T-helper 17 cell (primary cell): Measurements from ENCODE around the gene ADAMTS2. TPM values are rescaled to one million over a fixed set of nuclear protein-coding genes. Genes with fewer than 3 reads are reported as not detected.

ENCODE experiments used
- ATAC-seq: fragments of 150-1000 bp; cut with Tn5 transposase; 2 replicates; pipeline ENCODE4 v1.10.0; 2021; ENCODE audit warnings: mild to moderate bottlenecking, moderate library complexity
- DNase-seq, 3 donors: peaks; one replicate each; pipeline versions ENCODE4 v3.0.0 to v3.0.0-alpha.2; 2020 to 2021
- H3K9me3 ChIP-seq: one replicate; pipeline ENCODE4 v1.7.0; 2013; ENCODE audit warnings: low read length, mild to moderate bottlenecking; ENCODE audit not compliant: control insufficient read depth, poor library complexity, severe bottlenecking
- H3K27ac Mint-ChIP-seq: one replicate; pipeline ENCODE4 v1.8.0; 2022; ENCODE audit warnings: mild to moderate bottlenecking, moderate library complexity, mixed read lengths
- H3K27me3 Mint-ChIP-seq: one replicate; pipeline ENCODE4 v1.8.0; 2022; ENCODE audit warnings: mixed read lengths
- H3K36me3 Mint-ChIP-seq: one replicate; pipeline ENCODE4 v1.8.0; 2022; ENCODE audit warnings: low read depth, mixed read lengths
- H3K4me1 Mint-ChIP-seq: one replicate; pipeline ENCODE4 v1.8.0; 2022; ENCODE audit warnings: mild to moderate bottlenecking, mixed read lengths
- H3K4me3 Mint-ChIP-seq: one replicate; pipeline ENCODE4 v1.8.0; 2022; ENCODE audit warnings: mild to moderate bottlenecking, moderate library complexity, mixed read lengths
- total RNA-seq, 4 donors: library from RNA in 2 of 4; stranded (reverse) in 2 of 4; gene quantifications; one replicate each; pipeline ENCODE4 v1.2.3 and lab custom pipeline; 2022 to 2026

The ADAMTS2 gene
- total RNA-seq, 2 donors from 2014 or later: not detected

- ATAC-seq: no peak
- Mint-ChIP-seq H3K36me3 (no peaks in the 10 kb centered on the region), H3K27me3 (peaks cover 49% of the 10 kb centered on the region), H3K27ac (no peak overlapping the region), H3K4me1 (peaks cover 3% of the 10 kb centered on the region), H3K4me3 (no peak overlapping the region)
- no peaks in the 10 kb centered on the region for H3K9me3 ChIP-seq
- no peak for DNase-seq
Measured at GRCh38 chr5:179184521-179185050, 160.7 kb downstream of the ADAMTS2 start.

GRCh38 chr5:179183481-179183880 is 161.8 kb downstream of the ADAMTS2 start:
- H3K27ac Mint-ChIP-seq: no peak overlapping the region
- no peak for DNase-seq
- peaks cover 49% of the 10 kb centered on the region for H3K27me3 Mint-ChIP-seq
- H3K9me3 ChIP-seq: no peaks in the 10 kb centered on the region
- H3K4me3 Mint-ChIP-seq: no peak overlapping the region
- H3K36me3 Mint-ChIP-seq: no peaks in the 10 kb centered on the region
- peaks cover 3% of the 10 kb centered on the region for H3K4me1 Mint-ChIP-seq
- ATAC-seq: no peak

DNA sequence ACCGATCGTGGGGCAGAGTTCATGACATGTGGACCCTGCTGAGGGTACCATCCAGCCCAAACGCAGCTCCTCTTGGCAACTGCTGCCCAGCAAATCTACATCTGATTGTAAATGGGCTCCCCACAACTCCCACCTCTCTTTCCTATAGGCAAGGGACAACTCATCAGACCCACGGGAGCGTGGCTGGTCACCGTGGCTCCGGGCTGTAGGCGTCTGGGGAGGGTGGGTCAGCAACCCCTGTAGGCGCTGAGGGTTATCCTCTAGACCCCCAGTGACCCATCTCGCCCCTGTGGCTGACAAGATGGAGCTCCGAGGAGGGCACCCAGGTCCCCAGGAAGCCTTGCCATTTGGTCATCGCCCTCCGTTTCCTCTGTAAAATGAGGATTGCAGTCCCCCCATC is 162.7 kb downstream of the ADAMTS2 start:
- no peak for DNase-seq
- ATAC-seq: no peak
- H3K4me3 Mint-ChIP-seq: no peak overlapping the region
- H3K9me3 ChIP-seq: no peaks in the 10 kb centered on the region
- no peaks in the 10 kb centered on the region for H3K36me3 Mint-ChIP-seq
- H3K4me1 Mint-ChIP-seq: peaks cover 3% of the 10 kb centered on the region
- H3K27me3 Mint-ChIP-seq: peaks cover 49% of the 10 kb centered on the region
- H3K27ac Mint-ChIP-seq: no peak overlapping the region

DNA sequence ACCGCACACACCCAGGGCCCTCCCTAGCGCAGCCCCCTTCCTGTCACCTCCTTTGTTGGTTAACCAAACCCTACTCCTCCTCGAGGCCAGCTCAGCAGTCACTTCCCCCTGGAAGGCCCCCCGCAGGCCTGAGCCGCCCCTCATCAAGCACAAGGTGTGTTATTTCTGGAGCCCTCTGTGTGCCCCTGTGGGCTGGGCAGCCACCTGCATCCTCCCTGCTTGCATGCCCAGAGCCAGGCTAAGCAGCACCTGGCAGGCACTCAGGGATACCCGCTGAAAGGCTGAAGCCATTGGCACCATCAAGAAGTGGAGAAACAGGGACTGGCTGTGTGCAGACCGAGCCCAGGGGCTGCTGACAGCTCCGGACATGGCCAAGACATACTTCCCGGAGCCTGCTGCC is 163.3 kb downstream of the ADAMTS2 start:
- H3K27me3 Mint-ChIP-seq: peaks cover 52% of the 10 kb centered on the region
- H3K9me3 ChIP-seq: no peaks in the 10 kb centered on the region
- no peak for DNase-seq
- H3K4me1 Mint-ChIP-seq: peaks cover 4% of the 10 kb centered on the region
- no peak overlapping the region for H3K4me3 Mint-ChIP-seq
- no peaks in the 10 kb centered on the region for H3K36me3 Mint-ChIP-seq
- H3K27ac Mint-ChIP-seq: no peak overlapping the region
- no peak for ATAC-seq

DNA sequence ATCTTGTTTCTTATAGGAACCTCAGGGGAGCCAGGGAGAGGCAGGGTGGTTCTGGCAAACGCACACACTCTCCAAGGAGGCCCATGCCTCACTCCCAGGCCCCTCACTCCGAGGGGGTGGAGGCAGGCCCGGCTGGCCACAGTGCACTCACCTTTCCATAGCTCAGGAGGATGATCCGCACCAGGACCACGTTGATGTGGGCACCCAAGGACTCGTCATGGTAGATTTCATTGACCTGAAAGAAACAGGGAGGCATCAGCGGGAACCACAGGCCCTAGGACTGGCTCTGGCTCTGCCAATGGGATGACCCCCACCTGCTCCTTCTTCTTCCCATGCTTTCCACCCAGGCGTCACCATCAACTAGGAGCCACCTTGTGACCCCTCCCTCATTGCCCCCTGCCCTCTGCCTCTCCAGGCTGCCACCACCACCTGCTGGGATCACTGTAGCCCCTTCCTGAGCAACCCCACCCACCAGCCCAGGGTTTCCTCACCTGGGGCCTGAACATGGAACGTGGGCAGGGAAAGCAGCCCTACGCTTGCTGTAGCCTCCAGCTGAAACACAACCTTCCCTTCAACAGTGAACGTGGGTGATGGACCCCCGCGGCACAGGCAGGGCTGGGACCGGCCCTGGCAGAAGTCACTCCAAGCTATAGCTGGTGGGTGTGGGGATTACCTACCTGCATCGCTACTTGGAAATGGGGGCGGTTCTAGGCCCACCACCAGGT is 164.2 kb downstream of the ADAMTS2 start:
- H3K27ac Mint-ChIP-seq: no peak overlapping the region
- H3K36me3 Mint-ChIP-seq: no peaks in the 10 kb centered on the region
- no peak for DNase-seq
- no peak overlapping the region for H3K4me3 Mint-ChIP-seq
- ATAC-seq: no peak
- no peaks in the 10 kb centered on the region for H3K9me3 ChIP-seq
- H3K27me3 Mint-ChIP-seq: peaks cover 54% of the 10 kb centered on the region
- peaks cover 4% of the 10 kb centered on the region for H3K4me1 Mint-ChIP-seq

GRCh38 chr5:179180061-179180610 is 165.1 kb downstream of the ADAMTS2 start:
- H3K4me3 Mint-ChIP-seq: no peak overlapping the region
- DNase-seq: no peak
- H3K27me3 Mint-ChIP-seq: peaks cover 58% of the 10 kb centered on the region
- H3K36me3 Mint-ChIP-seq: no peaks in the 10 kb centered on the region
- peaks cover 4% of the 10 kb centered on the region for H3K4me1 Mint-ChIP-seq
- no peaks in the 10 kb centered on the region for H3K9me3 ChIP-seq
- no peak overlapping the region for H3K27ac Mint-ChIP-seq
- ATAC-seq: no peak

DNA sequence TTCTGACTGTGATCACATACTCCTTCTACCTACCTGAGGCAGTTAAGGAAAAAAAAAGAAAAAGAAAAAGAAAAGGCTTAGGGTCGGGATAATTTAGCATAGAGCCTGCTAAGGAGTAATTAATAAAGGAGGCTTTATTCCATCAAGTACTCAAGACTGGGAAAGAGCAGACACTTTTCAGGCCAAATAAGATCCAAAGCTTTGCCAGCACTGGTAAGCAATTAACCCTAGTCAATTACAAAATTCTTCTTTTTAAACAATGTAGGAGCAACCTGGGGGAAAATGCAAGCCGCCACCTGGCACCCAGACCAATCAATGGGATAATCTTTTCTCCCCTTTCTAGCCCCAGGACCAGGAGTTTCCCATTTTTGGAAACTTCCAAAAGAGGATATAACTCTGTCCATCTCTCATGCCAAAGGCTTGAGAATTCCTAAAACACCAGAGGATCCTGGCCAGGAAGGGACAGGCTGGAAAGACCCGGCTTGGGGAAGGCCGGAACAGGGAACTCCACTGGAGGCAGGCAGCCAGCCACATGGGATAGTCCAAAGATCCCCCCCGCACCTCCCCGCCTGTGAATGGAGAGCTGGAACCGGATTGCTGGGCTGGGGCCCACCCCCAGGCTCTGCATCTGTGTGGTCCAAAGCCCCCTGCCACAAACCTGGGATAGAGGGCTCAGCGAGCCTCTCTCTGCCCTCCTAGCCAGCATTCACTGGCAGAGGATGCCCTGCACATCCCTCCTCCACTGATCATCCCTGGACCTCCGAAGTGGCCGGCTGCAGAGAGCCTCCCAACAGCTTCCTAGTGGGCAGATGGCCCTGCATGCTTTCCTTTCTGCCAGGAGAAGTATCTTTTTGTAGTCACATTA is 167.3 kb downstream of the ADAMTS2 start:
- H3K27ac Mint-ChIP-seq: no peak overlapping the region
- peaks cover 40% of the 10 kb centered on the region for H3K27me3 Mint-ChIP-seq
- H3K36me3 Mint-ChIP-seq: no peaks in the 10 kb centered on the region
- ATAC-seq: no peak
- H3K4me3 Mint-ChIP-seq: no peak overlapping the region
- H3K9me3 ChIP-seq: no peaks in the 10 kb centered on the region
- no peak for DNase-seq
- peaks cover 2% of the 10 kb centered on the region for H3K4me1 Mint-ChIP-seq

DNA sequence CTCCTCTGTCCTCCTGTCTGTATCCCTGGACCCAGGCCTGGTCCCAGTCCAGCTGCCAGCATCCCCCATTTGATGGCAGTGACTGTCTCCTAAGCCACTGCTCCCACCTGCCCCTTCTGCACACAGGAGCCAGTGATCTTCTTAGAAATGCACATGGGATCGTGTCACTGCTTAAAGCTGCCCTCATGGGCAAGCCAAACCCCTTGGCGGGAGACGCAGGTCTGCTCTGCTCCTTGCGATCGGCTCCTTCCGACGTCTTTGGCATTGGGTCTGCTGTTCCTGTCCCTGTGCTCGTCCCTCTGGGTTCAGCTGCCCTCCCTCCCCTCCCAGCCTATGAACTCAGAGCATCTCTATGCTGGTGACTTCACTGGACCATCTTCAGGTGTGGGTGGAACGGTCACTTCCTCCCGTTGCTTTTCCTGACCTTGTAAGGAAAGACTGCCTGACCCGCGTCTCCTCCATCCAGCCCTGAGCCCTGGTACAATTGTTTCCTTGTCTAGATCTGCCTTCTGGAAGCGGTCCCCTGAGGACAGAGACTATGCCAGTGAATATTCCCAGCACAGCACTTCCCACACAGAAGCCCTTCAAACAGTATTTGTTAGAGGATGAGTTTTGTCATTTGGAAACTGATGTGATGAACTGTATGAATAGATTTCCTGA is 168.6 kb downstream of the ADAMTS2 start:
- no peak overlapping the region for H3K27ac Mint-ChIP-seq
- no peak overlapping the region for H3K4me3 Mint-ChIP-seq
- H3K36me3 Mint-ChIP-seq: no peaks in the 10 kb centered on the region
- ATAC-seq (no peak), DNase-seq (no peak)
- peaks cover 2% of the 10 kb centered on the region for H3K4me1 Mint-ChIP-seq
- H3K9me3 ChIP-seq: no peaks in the 10 kb centered on the region
- peaks cover 30% of the 10 kb centered on the region for H3K27me3 Mint-ChIP-seq

DNA sequence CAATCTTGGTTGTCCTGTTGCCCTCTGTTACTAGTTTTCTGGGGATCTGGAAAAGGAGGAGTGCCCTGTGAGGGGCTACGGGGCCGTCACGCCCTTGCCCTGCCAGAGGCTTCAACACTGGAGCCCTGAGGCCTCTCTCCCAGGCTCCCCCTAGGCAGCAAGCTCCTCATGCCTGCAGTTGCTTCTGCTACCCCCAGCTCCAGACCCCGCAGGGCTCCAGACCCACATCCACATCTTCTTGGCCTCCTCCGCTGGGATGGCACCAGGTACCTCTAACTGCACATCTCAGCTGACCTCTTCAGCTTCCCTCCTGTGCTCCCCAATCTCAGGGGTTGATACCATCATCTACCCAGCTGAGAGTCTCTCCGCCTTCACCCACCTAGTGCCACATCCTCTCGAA is 169.1 kb downstream of the ADAMTS2 start:
- Mint-ChIP-seq H3K27me3 (peaks cover 29% of the 10 kb centered on the region), H3K36me3 (no peaks in the 10 kb centered on the region), H3K27ac (no peak overlapping the region), H3K4me1 (peaks cover 2% of the 10 kb centered on the region), H3K4me3 (no peak overlapping the region)
- ATAC-seq (no peak), DNase-seq (no peak)
- no peaks in the 10 kb centered on the region for H3K9me3 ChIP-seq

DNA sequence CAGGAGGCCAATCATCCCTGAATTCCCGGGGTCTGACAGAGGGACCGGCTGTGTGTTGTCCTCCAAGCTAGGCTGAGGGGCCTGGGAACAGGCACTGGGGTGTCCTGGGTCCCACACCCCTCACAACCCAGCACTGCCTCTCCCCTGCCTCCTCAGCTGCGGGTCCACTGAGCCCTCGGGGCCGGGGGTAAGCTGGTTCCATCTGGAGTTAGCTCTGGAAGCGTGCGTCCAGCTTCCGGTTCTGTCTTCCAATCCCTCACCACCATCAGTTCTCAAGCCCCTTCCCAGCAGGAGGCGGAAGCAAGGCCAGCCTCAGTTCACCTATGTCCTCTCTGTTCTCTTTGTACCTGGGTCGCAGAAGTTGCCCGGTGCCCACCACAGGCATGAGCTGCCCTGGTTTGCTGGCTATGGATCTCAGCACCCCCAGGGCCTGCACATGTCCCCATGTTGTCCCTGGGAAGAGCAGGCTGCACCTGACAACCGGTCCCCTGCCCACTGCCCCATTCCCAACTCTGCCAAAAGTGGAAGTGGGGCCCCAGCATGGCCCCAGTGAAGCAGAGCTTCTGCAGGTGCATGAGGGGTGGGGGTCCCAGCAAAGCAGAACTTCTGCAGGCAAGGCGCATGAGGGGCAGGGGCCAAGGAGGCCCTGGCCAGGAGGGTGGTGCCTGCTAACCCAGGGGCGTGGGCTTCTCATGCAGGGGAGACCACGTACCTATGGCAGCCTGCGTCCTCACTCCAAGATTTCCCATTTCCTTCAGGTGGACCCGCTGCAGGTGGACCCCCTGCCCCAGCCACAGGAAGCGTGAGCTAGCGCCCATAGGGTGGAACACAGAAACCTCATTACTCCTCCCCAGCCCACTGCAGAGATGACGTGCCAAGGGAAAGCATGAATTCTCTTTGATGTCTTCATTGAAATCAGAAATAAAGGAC is 173.2 kb downstream of the ADAMTS2 start:
- H3K36me3 Mint-ChIP-seq: no peaks in the 10 kb centered on the region
- H3K27ac Mint-ChIP-seq: no peak overlapping the region
- ATAC-seq (no peak), DNase-seq (no peak)
- H3K9me3 ChIP-seq: no peaks in the 10 kb centered on the region
- H3K4me3 Mint-ChIP-seq: no peak overlapping the region
- peaks cover 6% of the 10 kb centered on the region for H3K4me1 Mint-ChIP-seq
- peaks cover 22% of the 10 kb centered on the region for H3K27me3 Mint-ChIP-seq

- H3K27ac Mint-ChIP-seq: no peak overlapping the region
- H3K27me3 Mint-ChIP-seq: peaks cover 19% of the 10 kb centered on the region
- DNase-seq (no peak), ATAC-seq (no peak)
- H3K4me3 Mint-ChIP-seq: no peak overlapping the region
- no peaks in the 10 kb centered on the region for H3K9me3 ChIP-seq
- peaks cover 6% of the 10 kb centered on the region for H3K4me1 Mint-ChIP-seq
- no peaks in the 10 kb centered on the region for H3K36me3 Mint-ChIP-seq
Measured at GRCh38 chr5:179171251-179171815, 173.9 kb downstream of the ADAMTS2 start.

GRCh38 chr5:179170606-179171005 is 174.7 kb downstream of the ADAMTS2 start:
- Mint-ChIP-seq H3K4me1 (peaks cover 6% of the 10 kb centered on the region), H3K27me3 (peaks cover 11% of the 10 kb centered on the region), H3K36me3 (no peaks in the 10 kb centered on the region), H3K27ac (no peak overlapping the region), H3K4me3 (no peak overlapping the region)
- no peaks in the 10 kb centered on the region for H3K9me3 ChIP-seq
- ATAC-seq (no peak), DNase-seq (no peak)
